ENCODE data around the gene ICA1.

The ICA1 gene

GRCh38 chr7:8200717-8201116 lies 61.2 kb downstream of the ICA1 start:
- no peak for DNase-seq (ENCODE audit: low read depth, low spot score)

- no peak for DNase-seq (ENCODE audit: low read depth, low spot score)
Measured at GRCh38 chr7:8200316-8200715, 61.7 kb downstream of the ICA1 start.

GRCh38 chr7:8197994-8198698 lies 63.8 kb downstream of the ICA1 start:
- DNase-seq (ENCODE audit: low read depth, low spot score): no peak

GRCh38 chr7:8192897-8193296 lies 69.1 kb downstream of the ICA1 start:
- DNase-seq (ENCODE audit: low read depth, low spot score): no peak

GRCh38 chr7:8190119-8190895 lies 71.7 kb downstream of the ICA1 start:
- DNase-seq (ENCODE audit: low read depth, low spot score): peak; percentile 77

GRCh38 chr7:8189625-8190024 lies 72.3 kb downstream of the ICA1 start:
- DNase-seq (ENCODE audit: low read depth, low spot score): peak; percentile 42

GRCh38 chr7:8185926-8186683 lies 75.9 kb downstream of the ICA1 start:
- DNase-seq (ENCODE audit: low read depth, low spot score): no peak

- no peak for DNase-seq (ENCODE audit: low read depth, low spot score)
Measured at GRCh38 chr7:8184221-8184620, 77.7 kb downstream of the ICA1 start.

GRCh38 chr7:8179486-8179885 lies 82.5 kb downstream of the ICA1 start:
- no peak for DNase-seq (ENCODE audit: low read depth, low spot score)

- DNase-seq (ENCODE audit: low read depth, low spot score): no peak
Measured at GRCh38 chr7:8178353-8178752, 83.6 kb downstream of the ICA1 start.

GRCh38 chr7:8177109-8177933 lies 84.6 kb downstream of the ICA1 start:
- DNase-seq (ENCODE audit: low read depth, low spot score): no peak

GRCh38 chr7:8176370-8177081 lies 85.4 kb downstream of the ICA1 start:
- peak; percentile 22 for DNase-seq (ENCODE audit: low read depth, low spot score)

- DNase-seq (ENCODE audit: low read depth, low spot score): no peak
Measured at GRCh38 chr7:8175929-8176369, 86.0 kb downstream of the ICA1 start.

- no peak for DNase-seq (ENCODE audit: low read depth, low spot score)
Measured at GRCh38 chr7:8172372-8173354, 89.3 kb downstream of the ICA1 start.

- no peak for DNase-seq (ENCODE audit: low read depth, low spot score)
Measured at GRCh38 chr7:8169171-8169570, 92.8 kb downstream of the ICA1 start.

GRCh38 chr7:8168336-8168735 lies 93.6 kb downstream of the ICA1 start:
- no peak for DNase-seq (ENCODE audit: low read depth, low spot score)

GRCh38 chr7:8165150-8165549 lies 96.8 kb downstream of the ICA1 start:
- no peak for DNase-seq (ENCODE audit: low read depth, low spot score)

GRCh38 chr7:8162181-8162580 lies 99.8 kb downstream of the ICA1 start:
- DNase-seq (ENCODE audit: low read depth, low spot score): no peak

- no peak for DNase-seq (ENCODE audit: low read depth, low spot score)
Measured at GRCh38 chr7:8161364-8161828, 100.6 kb downstream of the ICA1 start.

Measured in astrocyte of the hippocampus (primary cell).